IMR-90 (cell line): ENCODE measurements around the gene MAFF. TPM values are rescaled to one million over a fixed set of nuclear protein-coding genes. Genes with fewer than 3 reads are reported as not detected.
A peak's percentile ranks its signal among the peaks of the same experiment; 100 is the strongest.

ENCODE experiments used
- ATAC-seq: fragments of 200-7000 bp; cut with Tn5 transposase; 2 replicates; pipeline ENCODE4 v1.9.1; 2020; ENCODE audit warnings: low read depth, mild to moderate bottlenecking, moderate library complexity
- BruUV-seq: library from RNA; stranded (reverse); fragments of 400-500 nt; replicated peaks from 2 replicates; lab custom pipeline; 2021; lab: Mats Ljungman, UMichigan
- CTCF ChIA-PET: fragments of 300-600 bp; formaldehyde crosslinking; extraction: SDS; loops from one replicate; lab custom pipeline; 2021; ENCODE audit warnings: antibody characterized with exemption; lab: Yijun Ruan, JAX
- POLR2A ChIA-PET: fragments of 300-600 bp; sonication (Branson Sonifier 250); formaldehyde crosslinking; loops from one replicate; lab custom pipeline; 2022; ENCODE audit warnings: antibody characterized with exemption; ENCODE audit not compliant: unreplicated experiment; lab: Charles Lee
- DNase-seq: peaks from one replicate; pipeline ENCODE4 v3.0.0; 2013
- H2AFZ ChIP-seq: replicated peaks from 2 replicates; pipeline ENCODE3; 2013; ENCODE audit warnings: low read length, mild to moderate bottlenecking; ENCODE audit not compliant: poor library complexity
- H2AK5ac ChIP-seq: 2 replicates; pipeline ENCODE4 v1.6.1; 2013; ENCODE audit warnings: low read depth, low read length, inconsistent platforms
- H2AK9ac ChIP-seq: replicated peaks from 2 replicates; pipeline ENCODE3; 2013; ENCODE audit warnings: mild to moderate bottlenecking, low read depth, low read length, moderate library complexity; ENCODE audit not compliant: poor library complexity
- H2BK120ac ChIP-seq: 2 replicates; pipeline ENCODE4 v1.6.1; 2013; ENCODE audit warnings: low read depth, low read length, inconsistent platforms
- H2BK15ac ChIP-seq: 3 replicates; pipeline ENCODE4 v1.6.1; 2013; ENCODE audit warnings: low read depth, low read length, inconsistent platforms
- H2BK20ac ChIP-seq: 2 replicates; pipeline ENCODE4 v1.6.1; 2013; ENCODE audit warnings: low read depth, mild to moderate bottlenecking, inconsistent platforms, low read length, moderate library complexity
- H2BK5ac ChIP-seq: 2 replicates; pipeline ENCODE4 v1.6.1; 2013; ENCODE audit warnings: mild to moderate bottlenecking, low read depth, low read length, inconsistent platforms; ENCODE audit not compliant: poor library complexity, severe bottlenecking
- H3K14ac ChIP-seq: replicated peaks from 2 replicates; pipeline ENCODE4 v1.6.1; 2013; ENCODE audit warnings: low read depth, low read length, inconsistent platforms
- H3K18ac ChIP-seq: 2 replicates; pipeline ENCODE4 v1.6.1; 2013; ENCODE audit warnings: low read depth, low read length, control low read depth
- H3K23ac ChIP-seq: 2 replicates; pipeline ENCODE4 v1.6.1; 2013; ENCODE audit warnings: low read depth, low read length, inconsistent platforms
- H3K27ac ChIP-seq: 2 replicates; pipeline ENCODE4 v1.5.1; 2013; ENCODE audit warnings: mild to moderate bottlenecking, control low read depth, low read length; ENCODE audit not compliant: insufficient read depth
- H3K27me3 ChIP-seq: 2 replicates; pipeline ENCODE4 v1.6.1; 2013; ENCODE audit warnings: low read length; ENCODE audit not compliant: control insufficient read depth, insufficient read depth
- H3K36me3 ChIP-seq: 2 replicates; pipeline ENCODE4 v1.6.1; 2013; ENCODE audit warnings: low read length, mixed read lengths; ENCODE audit not compliant: control insufficient read depth, insufficient read depth
- H3K4ac ChIP-seq: 2 replicates; pipeline ENCODE4 v1.6.1; 2013; ENCODE audit warnings: low read depth, low read length, inconsistent platforms
- H3K4me1 ChIP-seq: 2 replicates; pipeline ENCODE4 v1.6.1; 2013; ENCODE audit warnings: low read length, mixed read lengths; ENCODE audit not compliant: control insufficient read depth, insufficient read depth
- H3K4me2 ChIP-seq: 2 replicates; pipeline ENCODE4 v1.6.1; 2013; ENCODE audit warnings: low read depth, mild to moderate bottlenecking, control low read depth, low read length, moderate library complexity
- H3K4me3 ChIP-seq: 2 replicates; pipeline ENCODE4 v1.5.1; 2013; ENCODE audit warnings: low read depth, mild to moderate bottlenecking, control low read depth, low read length, moderate library complexity; ENCODE audit not compliant: insufficient read depth
- H3K56ac ChIP-seq: 2 replicates; pipeline ENCODE4 v1.6.1; 2013; ENCODE audit warnings: low read length, inconsistent platforms; ENCODE audit not compliant: insufficient read depth; ENCODE audit errors: extremely low read depth
- H3K79me1 ChIP-seq, 2 experiments: 2 replicates each; pipeline ENCODE4 v1.6.1; 2013; ENCODE audit warnings: low read length in 2 of 2, inconsistent platforms in 1 of 2, low read depth in 1 of 2
- H3K9ac ChIP-seq: 2 replicates; pipeline ENCODE4 v1.6.1; 2013; ENCODE audit warnings: low read depth, low read length, control low read depth
- H3K9me1 ChIP-seq: 2 replicates; pipeline ENCODE4 v1.6.1; 2013; ENCODE audit warnings: low read length, inconsistent platforms; ENCODE audit not compliant: insufficient read depth
- H3K9me3 ChIP-seq: 2 replicates; pipeline ENCODE4 v1.6.1; 2013; ENCODE audit warnings: low read length; ENCODE audit not compliant: control insufficient read depth, insufficient read depth
- H4K20me1 ChIP-seq: 2 replicates; pipeline ENCODE4 v1.6.1; 2013; ENCODE audit warnings: low read length, inconsistent platforms; ENCODE audit not compliant: insufficient read depth
- H4K5ac ChIP-seq: 2 replicates; pipeline ENCODE4 v1.6.1; 2013; ENCODE audit warnings: mild to moderate bottlenecking, low read depth, low read length, control low read depth
- H4K8ac ChIP-seq, 2 experiments: 2 replicates each; pipeline ENCODE4 v1.6.1; 2013; ENCODE audit warnings: low read depth in 2 of 2, low read length in 2 of 2, control low read depth in 1 of 2, inconsistent platforms in 1 of 2
- H4K91ac ChIP-seq: 2 replicates; pipeline ENCODE4 v1.6.1; 2013; ENCODE audit warnings: low read depth, low read length, inconsistent platforms; ENCODE audit not compliant: insufficient read depth
- MXI1 ChIP-seq: IDR thresholded peaks from 2 replicates; pipeline ENCODE4 v1.6.1; 2012; ENCODE audit warnings: low read depth, mild to moderate bottlenecking, low read length, moderate library complexity, borderline replicate concordance
- POLR2A ChIP-seq: IDR thresholded peaks from 2 replicates; pipeline ENCODE4 v1.6.1; 2012; ENCODE audit warnings: mild to moderate bottlenecking, low read depth, low read length
- RAD21 ChIP-seq: IDR thresholded peaks from 2 replicates; pipeline ENCODE4 v1.6.1; 2012; ENCODE audit warnings: low read length, improper control_type of control experiment
- WGBS, 2 experiments: methylation state at CpG; one replicate each; pipeline versions ENCODE4 v1.1.5 to v1.1.7; 2013; ENCODE audit warnings: missing lambda C conversion rate in 2 of 2; ENCODE audit not compliant: insufficient read length in 1 of 2; ENCODE audit errors: extremely low coverage in 2 of 2; 5-methylcytosine and 5-hydroxymethylcytosine counted together
- dilution Hi-C: fragments of 300-500 bp; cut with HindIII; formaldehyde crosslinking; loops from one replicate; pipeline ENCODE4 v1.14.3; 2018; ENCODE audit warnings: low sequenced_read_pairs; ENCODE audit not compliant: unreplicated experiment
- in situ Hi-C: fragments of 300-500 bp; cut with MboI; formaldehyde crosslinking; loops from 3 replicates; pipeline ENCODE4 v1.14.3; 2019; ENCODE audit warnings: low sequenced_read_pairs, inconsistent platforms, mixed read lengths
- intact Hi-C: fragments of 100-400 bp; cut with micrococcal nuclease; formaldehyde crosslinking; loops from 2 replicates; pipeline ENCODE4 v1.10.0; 2022
- polyA plus RNA-seq, 3 experiments: library from polyadenylated mRNA; depleted of rRNA; stranded (reverse); fragments of >200 nt; gene quantifications; 2 replicates each; pipeline ENCODE4 v1.2.3, GENCODE V29; 2012; ENCODE audit warnings: low replicate concordance in 1 of 3
- total RNA-seq: library from RNA; depleted of rRNA; stranded (reverse); fragments of >200 nt; gene quantifications from 2 replicates; pipeline ENCODE4 v1.2.3, GENCODE V29; 2012

Gene MAFF
- total and polyA plus RNA-seq, 2 of the 4 experiments (the other 2 are of a cell fraction): 18.3 to 25.9 TPM

DNA sequence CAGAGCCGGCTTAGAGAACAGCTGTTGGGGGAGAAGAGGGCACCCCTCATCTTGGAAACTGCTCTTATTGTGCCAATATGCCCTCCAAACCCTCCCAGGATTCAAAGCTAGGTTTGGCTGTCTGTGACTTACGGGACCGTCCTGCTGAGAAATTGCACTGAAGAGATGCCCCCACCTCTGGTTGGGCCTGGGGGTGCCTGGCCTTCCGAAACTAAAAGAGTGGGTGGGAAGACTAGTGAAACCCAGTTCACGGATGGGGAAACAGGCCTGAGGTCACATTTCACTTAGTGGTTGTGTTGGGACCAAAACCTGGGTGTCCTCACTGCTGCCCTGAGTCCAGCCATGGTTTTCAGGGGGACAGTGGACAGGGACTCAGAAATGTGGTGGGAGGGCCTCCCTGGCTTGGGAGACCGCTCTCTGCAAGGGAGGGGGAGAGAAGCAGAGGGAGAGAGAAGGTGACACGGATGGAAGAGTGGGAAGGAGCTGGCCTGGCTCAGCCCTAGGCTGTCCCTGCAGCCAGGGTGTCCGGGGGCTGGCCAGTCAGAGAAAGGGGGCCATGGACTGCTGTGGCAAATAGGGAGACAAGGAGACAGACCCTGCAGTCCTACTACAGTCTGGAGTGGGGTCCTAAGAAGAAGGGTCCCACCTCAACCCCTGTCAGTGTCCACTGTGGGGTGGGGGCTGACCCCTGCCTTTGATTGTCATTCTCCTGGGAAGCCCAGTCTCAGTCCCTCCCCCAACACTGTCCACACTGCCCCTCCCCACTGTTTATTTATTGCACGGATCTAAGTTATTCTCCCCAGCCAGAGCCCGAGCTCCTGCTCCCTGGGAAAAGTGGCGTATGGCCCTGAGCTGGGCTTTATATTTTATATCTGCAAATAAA is 13.6 kb downstream of the MAFF start:
- dilution Hi-C loops: no loop called here

More for the DNA sequence above, 13.6 kb downstream of the MAFF start:
- Histone ChIP-seq H2BK120ac (peak overlapping the region; percentile 12; the same call in 1 of the 2 replicates), H4K20me1 (peaks cover 38% of the 10 kb centered on the region), H3K4me1 (peaks cover 31% of the 10 kb centered on the region), H3K23ac (no peak overlapping the region), H2AK5ac (peak overlapping the region; percentile 61; the same call in 1 of the 2 replicates), H3K18ac (no peak overlapping the region), H2BK20ac (no peak overlapping the region), H3K36me3 (peaks cover 25% of the 10 kb centered on the region), H2BK15ac (no peak overlapping the region), H3K56ac (no peak overlapping the region), H4K91ac (no peak overlapping the region), H3K9me3 (no peaks in the 10 kb centered on the region), H3K4me2 (no peak overlapping the region), H3K14ac (no peak overlapping the region), H4K5ac (peak overlapping the region; percentile 4; the same call in 1 of the 2 replicates), H3K4ac (peak overlapping the region; percentile 56; the same call in 1 of the 2 replicates), H4K8ac (peak overlapping the region in 1 of 2 experiments; percentile 22; a peak in 1 of 4 replicates), H3K79me1 (peaks cover 39 to 78% of the 10 kb centered on the region in 2 experiments), H3K27me3 (no peaks in the 10 kb centered on the region), H2BK5ac (peak overlapping the region; percentile 56), H3K9ac (no peak overlapping the region), H2AK9ac (peak overlapping the region; percentile 84), H2AFZ (peak overlapping the region; percentile 27), H3K27ac (peak overlapping the region; percentile 44; the same call in 1 of the 2 replicates), H3K9me1 (peaks cover 33% of the 10 kb centered on the region), H3K4me3 (no peak overlapping the region)
- intact Hi-C loops: no loop called here
- TF ChIP-seq POLR2A: peak; percentile 13; the same call in 1 of the 2 replicates
- no peak for TF ChIP-seq MXI1
- TF ChIP-seq RAD21: no peak
- WGBS, 2 experiments: 88% methylated on average over 3 of the region's 11 CpGs; no CpG with 5 or more reads in 1 of the 2 experiments
- CTCF ChIA-PET: no interaction called here
- ATAC-seq (no peak), DNase-seq (no peak)
- BruUV-seq: no TSS peak
- POLR2A ChIA-PET: no interaction called here
- in situ Hi-C loops: no loop called here
